Colonic mucosa (tissue), 4 donors: ENCODE results near the gene EYS. TPM values are rescaled to one million over a fixed set of nuclear protein-coding genes. Genes with fewer than 3 reads are reported as not detected.

Experiments
- DNase-seq: peaks from one replicate; pipeline ENCODE4 v3.0.0-alpha.2; 2020
- H3K27ac ChIP-seq: fragments of 200-600 bp; one replicate; pipeline ENCODE4 v1.8.0; 2021
- H3K27me3 ChIP-seq: fragments of 200-600 bp; one replicate; pipeline ENCODE4 v1.8.0; 2021
- H3K36me3 ChIP-seq: fragments of 200-600 bp; one replicate; pipeline ENCODE4 v1.8.0; 2021
- H3K4me1 ChIP-seq: fragments of 200-600 bp; one replicate; pipeline ENCODE4 v1.8.0; 2021; ENCODE audit warnings: mild to moderate bottlenecking
- H3K4me3 ChIP-seq: fragments of 200-600 bp; one replicate; pipeline ENCODE4 v1.8.0; 2021
- H3K9ac ChIP-seq, 2 donors: one replicate each; pipeline ENCODE4 v1.7.0; 2013; ENCODE audit warnings: control low read depth in 2 of 2, low read depth in 2 of 2, low read length in 2 of 2
- H3K9me3 ChIP-seq: fragments of 200-600 bp; one replicate; pipeline ENCODE4 v1.8.0; 2021
- CTCF ChIP-seq: fragments of 200-600 bp; IDR thresholded peaks from one replicate; pipeline ENCODE4 v1.8.0; 2022; ENCODE audit warnings: antibody characterized with exemption, mild to moderate bottlenecking
- intact Hi-C: fragments of 100-400 bp; cut with DNase I; formaldehyde crosslinking; loops from one replicate; pipeline ENCODE4 v1.14.1; 2022
- total RNA-seq, 2 donors: library from RNA; stranded (reverse); fragmentation: NEBNext Ultra II Directional in 1 of 2; extraction: Animal tissue kit (Norgen Biotek cat#: 25700) in 1 of 2; gene quantifications; one replicate each; pipeline ENCODE4 v1.2.1, GENCODE V29; 2021
- donor health status: healthy.
- donor health status: DM: no; HTN: no; CAD: no.
- donor health status: DM: no; HTN: no; CAD: no.

Gene EYS
- total RNA-seq, 2 donors from 2014 or later = 0.64 to 0.82 TPM

- Histone ChIP-seq H3K27ac (no peak overlapping the region), H3K9ac (no peak overlapping the region), H3K4me1 (no peaks in the 10 kb centered on the region), H3K9me3 (no peaks in the 10 kb centered on the region), H3K4me3 (no peak overlapping the region), H3K27me3 (no peaks in the 10 kb centered on the region), H3K36me3 (no peaks in the 10 kb centered on the region)
- DNase-seq = no peak
- no peak for TF ChIP-seq CTCF
- intact Hi-C loops = no loop called here
Measured at GRCh38 chr6:64023693-64024092, 1683.3 kb downstream of the EYS start.

- no peak for TF ChIP-seq CTCF
- Histone ChIP-seq H3K4me1 (no peaks in the 10 kb centered on the region), H3K27ac (no peak overlapping the region), H3K9ac (no peak overlapping the region), H3K27me3 (no peaks in the 10 kb centered on the region), H3K4me3 (no peak overlapping the region), H3K9me3 (no peaks in the 10 kb centered on the region), H3K36me3 (no peaks in the 10 kb centered on the region)
- intact Hi-C loops = loop anchor here (5.0 kb wide), 2 partner anchors 92 to 318 kb away; no protein-coding TSS in a partner anchor
- no peak for DNase-seq
Measured at GRCh38 chr6:64014595-64014994, 1692.4 kb downstream of the EYS start.

- TF ChIP-seq CTCF = no peak
- Histone ChIP-seq H3K36me3 (no peaks in the 10 kb centered on the region), H3K4me1 (no peaks in the 10 kb centered on the region), H3K27ac (no peak overlapping the region), H3K27me3 (no peaks in the 10 kb centered on the region), H3K9me3 (no peaks in the 10 kb centered on the region), H3K4me3 (no peak overlapping the region), H3K9ac (no peak overlapping the region)
- intact Hi-C loops = loop anchor here (5.0 kb wide), 2 partner anchors 91 to 319 kb away; no protein-coding TSS in a partner anchor
- no peak for DNase-seq
Measured at GRCh38 chr6:64013011-64013410, 1694.0 kb downstream of the EYS start.

GRCh38 chr6:64012351-64013001 lies 1694.5 kb downstream of the EYS start:
- Histone ChIP-seq H3K9ac (no peak overlapping the region), H3K27ac (no peak overlapping the region), H3K4me3 (no peak overlapping the region), H3K4me1 (no peaks in the 10 kb centered on the region), H3K36me3 (no peaks in the 10 kb centered on the region), H3K9me3 (no peaks in the 10 kb centered on the region), H3K27me3 (no peaks in the 10 kb centered on the region)
- intact Hi-C loops = loop anchor here (5.0 kb wide), 2 partner anchors 90 to 320 kb away; no protein-coding TSS in a partner anchor
- TF ChIP-seq CTCF = peak; percentile 68
- DNase-seq = peak; percentile 51

- Histone ChIP-seq H3K4me3 (no peak overlapping the region), H3K27ac (no peak overlapping the region), H3K4me1 (no peaks in the 10 kb centered on the region), H3K9me3 (no peaks in the 10 kb centered on the region), H3K36me3 (no peaks in the 10 kb centered on the region), H3K27me3 (no peaks in the 10 kb centered on the region), H3K9ac (no peak overlapping the region)
- intact Hi-C loops = loop anchor here (5.0 kb wide), 2 partner anchors 88 to 322 kb away; no protein-coding TSS in a partner anchor
- DNase-seq = no peak
- no peak for TF ChIP-seq CTCF
Measured at GRCh38 chr6:64010666-64011065, 1696.4 kb downstream of the EYS start.
